Measurements from ENCODE around the gene DDB1.

DDB1 gene

DNA sequence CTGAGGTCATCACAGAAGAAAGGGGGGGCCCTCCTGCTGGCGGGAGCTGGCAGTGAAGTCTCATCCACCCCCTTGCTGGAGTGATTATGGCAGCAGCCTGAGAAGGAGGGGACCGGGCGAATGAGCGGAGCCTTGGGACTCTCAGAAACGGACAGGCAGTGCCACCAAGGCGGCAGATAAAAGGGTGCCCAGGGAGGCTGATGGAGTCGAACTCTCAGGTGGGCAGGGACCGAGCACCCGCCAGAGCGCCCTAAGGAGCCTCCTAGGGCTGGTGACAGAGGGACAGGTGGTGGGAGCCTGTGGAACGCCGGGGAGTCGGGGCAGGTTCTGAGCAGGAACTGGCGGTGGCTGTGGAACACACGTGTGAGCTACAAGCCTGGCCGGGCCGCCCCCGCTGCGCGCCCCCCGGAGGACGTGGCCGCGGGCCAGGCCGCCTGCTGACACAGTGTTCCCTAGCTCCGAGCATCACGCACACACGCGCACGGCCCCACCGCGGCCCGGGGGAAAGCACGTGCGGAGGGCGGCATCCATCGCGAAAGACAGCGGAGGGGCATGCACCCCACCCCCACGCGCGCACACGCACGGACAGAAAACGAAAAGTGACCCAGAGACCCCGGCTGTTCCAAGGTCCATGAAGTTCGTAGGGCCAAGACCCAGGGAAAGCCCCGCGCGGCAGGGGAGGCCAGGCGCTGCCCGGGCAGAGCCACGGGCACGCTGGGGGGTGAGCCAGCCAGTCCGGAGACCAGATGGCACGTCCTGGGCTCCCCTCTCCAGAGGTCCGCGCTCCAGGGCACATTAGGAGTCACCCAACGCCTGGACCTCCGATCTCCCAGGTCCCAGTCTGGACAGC lies 38.8 kb downstream of the DDB1 start:
- peak; percentile 81 for DNase-seq

GRCh38 chr11:61292356-61292755 lies 40.5 kb downstream of the DDB1 start:
- DNase-seq = peak; percentile 45

GRCh38 chr11:61290905-61291690 lies 41.8 kb downstream of the DDB1 start:
- DNase-seq = peak; percentile 51

GRCh38 chr11:61287338-61287977 lies 45.4 kb downstream of the DDB1 start:
- DNase-seq = peak; percentile 96

- no peak for DNase-seq
These were observed 49.3 kb downstream of the DDB1 start for GRCh38 chr11:61283613-61284012.

DNA sequence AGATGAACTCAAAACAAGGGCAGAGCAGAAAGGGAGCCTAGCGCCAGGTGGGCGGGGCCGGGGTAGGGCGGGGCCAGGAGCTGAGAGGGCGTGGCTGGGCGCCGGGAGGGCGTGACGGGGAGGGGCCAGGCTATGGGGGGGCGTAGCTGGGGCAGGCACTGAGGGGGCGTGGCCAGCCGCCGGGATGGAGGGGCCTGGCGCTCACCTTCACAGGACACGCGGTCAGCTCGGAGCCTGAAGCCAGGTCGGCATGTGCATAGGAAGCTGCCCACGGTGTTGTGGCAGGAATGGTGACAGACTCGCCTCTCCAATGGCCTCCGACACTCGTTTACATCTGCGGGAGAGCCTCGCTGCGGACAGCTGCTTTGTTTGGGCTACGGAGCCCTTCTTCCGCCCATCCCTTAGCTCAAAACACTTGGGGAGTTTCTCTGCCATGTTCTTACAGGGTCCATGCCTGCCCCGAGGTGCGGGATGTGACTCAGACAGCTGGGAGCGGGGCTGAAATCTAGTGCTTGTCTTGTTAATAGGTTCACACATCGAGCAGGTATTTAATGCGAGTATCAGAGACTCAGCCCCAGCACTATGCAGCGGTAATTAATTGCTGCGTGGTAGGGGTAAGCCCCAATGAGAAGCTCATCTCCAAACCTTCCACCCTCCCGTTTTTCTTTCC lies 51.2 kb downstream of the DDB1 start:
- peak; percentile 71 for DNase-seq

DNA sequence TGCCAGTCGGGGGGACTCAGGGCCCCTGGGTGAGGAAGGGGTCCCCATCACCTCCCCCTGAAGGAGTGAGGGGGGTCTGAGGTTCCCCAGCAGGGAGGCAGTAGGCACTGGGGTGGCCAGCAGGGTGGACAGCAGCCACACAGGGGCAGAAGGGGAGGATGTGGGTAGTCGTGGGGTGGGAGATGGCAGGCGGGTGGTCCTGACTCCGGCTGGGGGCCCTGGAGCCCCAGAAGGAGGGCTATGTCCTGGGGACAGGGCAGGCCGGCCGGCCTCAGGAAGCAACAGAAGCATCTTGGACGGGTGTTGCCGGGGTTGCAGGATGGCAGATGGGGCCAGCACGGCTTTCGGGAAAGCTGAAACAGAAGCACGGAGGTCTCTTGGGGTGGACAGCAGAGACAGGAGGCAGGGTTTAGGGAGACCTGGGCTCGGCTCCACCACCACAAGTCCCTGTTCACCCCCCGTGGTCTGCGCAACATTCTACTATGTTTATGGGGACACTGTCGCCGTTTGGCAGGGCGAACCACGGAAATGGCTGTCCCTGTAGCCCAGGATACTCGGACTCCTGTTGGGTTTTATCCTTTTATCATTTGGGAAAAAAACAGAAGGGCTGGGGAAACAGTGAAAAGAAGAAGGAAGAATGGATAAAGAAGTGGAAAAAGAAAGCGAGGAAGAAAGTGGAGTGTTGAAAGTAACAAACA lies 51.9 kb downstream of the DDB1 start:
- DNase-seq = no peak

GRCh38 chr11:61279934-61280659 lies 52.8 kb downstream of the DDB1 start:
- peak; percentile 28 for DNase-seq

DNA sequence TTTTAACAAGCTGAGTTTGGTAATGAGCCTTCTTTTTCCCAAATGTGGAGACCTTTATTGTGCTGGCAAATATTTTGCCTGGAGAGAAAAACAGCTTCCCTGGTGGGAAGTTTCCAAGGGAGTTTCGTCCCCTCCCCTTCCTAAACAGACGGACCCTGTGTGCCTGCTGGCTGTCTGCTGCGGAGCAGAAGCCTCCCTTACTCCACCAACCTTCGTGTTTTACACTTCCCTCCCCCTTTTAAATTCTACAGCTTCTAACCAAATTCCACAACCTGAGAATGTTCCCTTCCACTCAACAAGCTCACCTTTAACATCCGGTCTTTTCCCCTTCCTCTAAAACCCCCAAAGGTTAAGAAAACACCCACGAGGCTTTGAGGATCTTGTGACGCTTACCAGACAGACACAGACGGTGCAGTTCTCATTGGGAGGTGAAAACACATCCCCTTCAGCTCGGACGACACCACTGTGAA lies 54.9 kb downstream of the DDB1 start:
- no peak for DNase-seq

GRCh38 chr11:61277186-61278000 lies 55.5 kb downstream of the DDB1 start:
- no peak for DNase-seq

GRCh38 chr11:61275191-61275590 lies 57.7 kb downstream of the DDB1 start:
- DNase-seq = no peak

DNA sequence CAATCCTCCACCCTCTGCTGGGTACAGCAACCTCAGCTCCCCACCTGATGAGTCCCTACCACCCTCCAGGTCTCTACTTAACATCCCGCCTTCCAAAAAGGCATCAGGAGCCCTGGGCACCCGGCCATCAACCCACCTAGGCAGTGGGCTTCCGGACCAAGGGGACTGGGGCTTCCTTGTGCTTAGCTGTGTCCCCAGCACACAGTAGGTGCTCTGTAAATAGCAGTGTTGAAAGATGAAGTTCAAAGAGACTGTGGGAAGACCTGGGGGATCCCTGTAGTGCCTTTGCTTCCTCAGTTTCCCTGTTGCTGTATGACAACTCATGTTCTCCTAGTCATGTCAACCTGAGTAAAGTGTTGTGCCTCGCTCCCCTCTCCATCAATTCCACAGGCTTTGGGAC lies 58.8 kb downstream of the DDB1 start:
- no peak for DNase-seq

GRCh38 chr11:61273178-61274078 lies 59.5 kb downstream of the DDB1 start:
- no peak for DNase-seq

DNA sequence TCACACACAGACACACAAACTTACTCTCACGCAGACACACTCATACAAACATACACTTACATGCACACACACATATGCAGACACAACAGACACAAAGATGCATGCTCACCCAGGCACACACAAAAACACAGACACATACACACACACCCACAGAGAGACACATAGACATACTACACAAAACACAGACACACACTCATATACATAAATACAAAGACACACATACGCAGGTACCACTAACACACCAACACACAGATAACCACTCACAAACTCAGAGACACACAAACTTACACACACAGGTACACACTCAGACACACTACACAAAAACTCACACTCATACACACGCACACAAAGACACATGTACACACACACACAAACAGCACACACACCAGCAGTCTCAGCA lies 60.2 kb downstream of the DDB1 start:
- no peak for DNase-seq

DNA sequence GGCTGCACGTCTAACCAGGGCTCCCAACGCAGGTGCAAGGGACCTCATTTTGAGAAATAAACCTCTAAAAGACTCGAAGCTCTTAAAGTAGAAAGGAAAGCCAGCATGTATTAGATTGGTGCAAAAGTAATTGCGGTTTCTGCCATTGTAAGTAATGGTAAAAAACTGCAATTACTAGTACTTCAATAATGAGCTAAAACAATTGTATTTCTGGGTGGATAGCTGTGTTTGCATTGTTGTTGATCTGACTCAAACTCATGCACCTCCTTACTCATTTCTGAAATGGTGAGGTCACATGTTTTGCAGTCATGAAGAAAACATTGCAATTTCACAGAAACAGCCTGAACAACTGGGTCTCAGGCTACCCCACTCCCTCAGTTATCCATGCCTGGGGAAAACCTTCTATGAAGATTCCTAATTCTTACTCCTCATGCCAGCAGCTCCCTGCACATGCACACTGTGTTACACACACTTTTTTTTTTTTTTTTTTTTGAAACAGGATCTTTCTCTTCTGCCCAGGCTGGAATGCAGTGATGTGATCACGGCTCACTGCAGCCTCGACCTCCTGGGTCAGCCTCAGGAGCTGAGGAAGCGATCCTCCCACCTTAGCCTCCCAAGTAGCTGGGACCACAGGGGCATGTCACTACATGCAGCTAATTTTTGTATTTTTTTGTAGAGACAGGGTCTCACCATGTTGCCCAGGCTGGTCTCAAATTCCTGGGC lies 62.4 kb downstream of the DDB1 start:
- no peak for DNase-seq

DNA sequence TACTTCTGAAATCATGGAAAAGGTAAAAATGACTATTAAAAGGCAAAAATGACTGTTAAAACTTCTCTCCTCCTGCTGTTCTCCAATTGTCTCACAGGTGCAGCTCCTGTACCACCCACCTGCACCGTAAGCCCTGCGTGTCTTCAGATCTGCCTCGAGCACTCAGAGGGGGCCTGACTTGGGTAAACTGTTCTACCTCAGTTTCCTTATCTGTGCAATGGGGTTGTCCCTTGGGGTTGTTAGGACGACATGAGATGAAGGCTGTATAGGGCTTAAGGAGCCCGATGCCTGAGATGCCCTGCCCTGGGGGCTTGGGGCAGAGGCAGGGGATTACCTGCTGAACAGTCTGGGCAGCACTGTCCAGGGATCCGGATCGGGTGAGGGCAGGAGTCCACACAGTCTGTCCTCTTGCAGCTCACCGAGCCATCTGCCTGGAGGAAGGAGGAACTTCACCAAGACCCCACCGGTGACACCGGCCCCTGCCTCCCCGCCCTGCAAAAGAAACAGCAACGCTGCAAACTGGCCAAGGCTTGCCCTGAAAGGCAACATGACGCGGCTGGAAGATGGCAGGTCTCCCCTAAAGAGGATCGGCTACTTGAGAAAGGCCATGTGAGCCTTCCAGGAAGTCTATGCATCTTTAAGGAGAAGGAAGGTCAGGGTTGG lies 64.2 kb downstream of the DDB1 start:
- no peak for DNase-seq

- DNase-seq = peak; percentile 25
These were observed 65.5 kb downstream of the DDB1 start for GRCh38 chr11:61267437-61267841.

GRCh38 chr11:61266602-61267001 lies 66.3 kb downstream of the DDB1 start:
- DNase-seq = no peak

Data from hematopoietic multipotent progenitor cell treated with erythropoietin and hydrocortisone succinate and interleukin-3 and kit ligand, for 4 days (in vitro differentiated cells).